GM18511 (cell line): Measurements from ENCODE around the gene PTPRN.
"Not testable (repeated sequence)": the region's sequence is repeated elsewhere in the genome, so short reads cannot be mapped to it uniquely, and the experiment has no call there.

Source experiments
- ATAC-seq: cut with Tn5 transposase; IDR thresholded peaks from one replicate; pipeline ENCODE4 v1.9.1; 2021; ENCODE audit warnings: mild to moderate bottlenecking, moderate library complexity; ENCODE audit not compliant: unreplicated experiment

PTPRN gene

GRCh38 chr2:219309278-219309677 is at the start of gene PTPRN:
Gene PTPRN (minus strand): TSS chr2:219309401. CDS start chr2:219309332, 69 bp downstream.
- ATAC-seq: no peak

DNA sequence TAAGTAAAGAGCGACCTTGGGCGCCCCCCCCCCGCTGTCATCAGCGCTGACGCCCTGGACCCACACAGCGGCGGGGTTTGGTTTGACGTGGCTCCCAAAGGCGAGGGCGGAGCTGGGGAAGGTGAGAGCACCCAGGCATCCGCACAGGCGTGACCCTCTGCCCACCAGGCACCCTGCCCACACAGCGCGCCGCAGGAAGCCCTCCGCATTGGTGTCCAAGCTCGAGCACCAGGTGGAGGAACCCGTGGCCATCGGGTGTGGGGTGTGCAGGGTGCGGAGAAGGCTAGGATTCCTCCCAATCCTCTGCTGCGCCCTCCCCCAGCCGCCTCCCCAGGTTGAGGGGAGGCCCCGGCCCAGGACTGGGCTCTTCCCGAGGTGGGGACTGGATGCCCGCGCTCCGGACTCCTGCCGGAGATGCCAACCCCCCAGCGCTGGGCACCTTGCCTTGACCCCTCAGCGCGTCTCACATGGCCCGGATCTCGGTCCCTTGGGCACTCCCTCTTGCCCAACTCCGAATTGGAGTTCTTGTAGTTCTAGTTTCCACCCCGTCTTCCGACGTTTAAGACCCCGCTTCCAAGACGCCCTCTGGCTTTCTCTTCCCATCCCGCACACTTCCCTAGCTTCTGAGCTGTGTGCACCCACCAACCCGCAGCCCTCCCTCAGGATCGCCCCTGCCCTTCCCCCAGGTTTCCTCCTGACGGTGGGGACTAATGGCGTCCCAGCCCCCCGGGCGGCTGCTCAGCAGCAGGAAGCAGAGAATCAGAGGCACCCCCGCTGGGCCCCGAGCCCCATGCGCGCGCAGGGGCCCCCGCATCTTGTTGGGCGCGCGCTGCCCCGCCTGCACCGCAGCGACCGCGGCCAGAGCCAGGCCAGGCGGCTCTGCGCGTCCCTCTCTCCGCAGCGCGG is 49.2 kb upstream of the PTPRN start:
- no peak for ATAC-seq

GRCh38 chr2:219356834-219357233 is 47.6 kb upstream of the PTPRN start:
- ATAC-seq: no peak

GRCh38 chr2:219354582-219354981 is 45.4 kb upstream of the PTPRN start:
- no peak for ATAC-seq

DNA sequence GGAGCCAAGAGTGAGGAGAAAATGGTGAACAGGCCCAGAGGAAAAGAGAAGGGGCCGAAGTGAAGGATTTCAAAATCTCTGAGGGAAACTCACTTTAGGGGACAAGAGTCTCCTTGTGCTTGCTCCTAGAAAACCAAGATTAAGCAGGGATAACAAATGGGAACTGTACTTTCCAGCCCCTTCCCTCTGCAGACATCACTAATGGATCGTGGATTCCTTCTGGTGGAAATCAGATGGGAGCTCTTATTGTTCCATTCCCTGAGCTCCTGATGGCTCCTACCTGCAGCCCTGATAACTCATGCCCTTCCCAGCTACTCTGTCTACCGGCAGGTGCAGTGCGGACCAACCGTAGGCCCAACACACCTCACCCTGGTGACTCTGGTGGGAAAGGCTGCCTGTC is 43.9 kb upstream of the PTPRN start:
- no peak for ATAC-seq

- peak; percentile 74 for ATAC-seq
Observed at GRCh38 chr2:219352448-219353023, 43.3 kb upstream of the PTPRN start.

GRCh38 chr2:219350710-219351221 is 41.6 kb upstream of the PTPRN start:
- no peak for ATAC-seq

- ATAC-seq: no peak
Observed at GRCh38 chr2:219350215-219350614, 41.0 kb upstream of the PTPRN start.

GRCh38 chr2:219344751-219345430 is 35.7 kb upstream of the PTPRN start:
- ATAC-seq: no peak

GRCh38 chr2:219335373-219335786 is 26.2 kb upstream of the PTPRN start:
- ATAC-seq: no peak

DNA sequence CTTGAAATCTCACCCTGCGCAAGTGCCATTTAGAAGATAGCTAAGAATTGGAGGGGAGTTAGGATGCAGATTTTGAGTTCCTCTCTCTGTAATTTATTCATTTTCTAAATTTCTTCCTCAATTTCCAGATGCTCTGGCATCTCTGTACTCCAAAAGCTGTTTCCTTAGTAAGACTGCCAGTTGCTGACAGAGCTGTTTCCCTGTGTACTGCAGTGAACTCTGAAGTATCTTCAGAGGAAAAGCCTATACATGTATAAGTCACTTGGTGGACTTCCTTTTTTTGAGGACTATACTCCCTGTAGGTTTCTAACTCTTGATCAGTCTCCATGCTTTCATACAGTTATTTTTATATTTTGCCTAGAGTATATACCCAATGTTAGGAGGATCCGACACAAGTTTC is 24.9 kb upstream of the PTPRN start:
- no peak for ATAC-seq

- ATAC-seq: no peak
Observed at GRCh38 chr2:219332542-219332941, 23.3 kb upstream of the PTPRN start, which contains the start of gene RESP18. Gene RESP18 (minus strand): TSS chr2:219332744.

- no peak for ATAC-seq
Observed at GRCh38 chr2:219331560-219332213, 22.5 kb upstream of the PTPRN start.

DNA sequence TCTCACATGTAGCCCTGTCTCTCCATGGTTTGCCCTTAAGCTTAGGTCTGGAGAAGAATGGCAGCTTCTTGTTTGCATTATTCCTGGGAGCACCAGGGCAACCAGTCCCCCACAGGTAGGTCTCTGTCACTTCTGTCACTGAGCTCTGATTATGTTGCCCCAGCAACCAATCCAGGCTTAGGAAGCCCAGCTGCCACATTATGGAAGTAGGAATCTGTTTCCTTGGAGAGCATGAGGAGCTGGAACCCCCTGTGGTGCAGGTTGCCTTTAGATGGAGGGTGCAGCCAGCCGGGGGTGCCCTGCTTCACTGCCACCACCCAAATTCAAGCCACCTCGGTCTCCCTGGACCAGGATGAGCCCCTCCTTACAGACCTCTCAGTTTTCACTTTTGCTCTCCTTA is 18.5 kb upstream of the PTPRN start:
- no peak for ATAC-seq

GRCh38 chr2:219325657-219326315 is 16.6 kb upstream of the PTPRN start:
- ATAC-seq: no peak

DNA sequence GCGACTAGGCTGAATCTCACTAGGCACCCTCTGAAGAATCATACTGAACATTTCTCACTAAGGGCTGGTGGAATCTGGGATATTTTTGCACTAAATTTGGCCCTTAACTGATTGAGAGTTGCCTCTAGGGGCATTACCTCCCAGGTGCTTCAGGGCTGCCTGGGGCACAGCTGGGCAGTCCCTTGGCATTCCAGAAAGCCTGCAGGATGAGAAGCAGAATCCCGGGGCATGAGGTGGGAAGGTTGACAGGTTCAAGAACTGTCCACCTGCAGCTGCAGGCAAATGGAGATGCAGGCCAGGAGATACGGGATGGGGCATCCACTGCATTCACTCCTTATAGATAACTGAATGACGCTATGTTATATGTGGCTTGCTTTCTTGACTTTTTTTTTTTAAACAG is 15.9 kb upstream of the PTPRN start:
- ATAC-seq: no peak

GRCh38 chr2:219323434-219323833 is 14.2 kb upstream of the PTPRN start:
- ATAC-seq: no peak

GRCh38 chr2:219314804-219315468 is 5.7 kb upstream of the PTPRN start:
- no peak for ATAC-seq

GRCh38 chr2:219312683-219313263 is 3.6 kb upstream of the PTPRN start:
- ATAC-seq: not testable (repeated sequence)
